ENCODE results near the gene TPCN1. TPM values are rescaled to one million over a fixed set of nuclear protein-coding genes. Genes with fewer than 3 reads are reported as not detected.
"Not testable (repeated sequence)": the region's sequence is repeated elsewhere in the genome, so short reads cannot be mapped to it uniquely, and the experiment has no call there.

Gene TPCN1
- total and polyA plus RNA-seq, 2 experiments from 2014 or later: 16.9 to 32.1 TPM

DNA sequence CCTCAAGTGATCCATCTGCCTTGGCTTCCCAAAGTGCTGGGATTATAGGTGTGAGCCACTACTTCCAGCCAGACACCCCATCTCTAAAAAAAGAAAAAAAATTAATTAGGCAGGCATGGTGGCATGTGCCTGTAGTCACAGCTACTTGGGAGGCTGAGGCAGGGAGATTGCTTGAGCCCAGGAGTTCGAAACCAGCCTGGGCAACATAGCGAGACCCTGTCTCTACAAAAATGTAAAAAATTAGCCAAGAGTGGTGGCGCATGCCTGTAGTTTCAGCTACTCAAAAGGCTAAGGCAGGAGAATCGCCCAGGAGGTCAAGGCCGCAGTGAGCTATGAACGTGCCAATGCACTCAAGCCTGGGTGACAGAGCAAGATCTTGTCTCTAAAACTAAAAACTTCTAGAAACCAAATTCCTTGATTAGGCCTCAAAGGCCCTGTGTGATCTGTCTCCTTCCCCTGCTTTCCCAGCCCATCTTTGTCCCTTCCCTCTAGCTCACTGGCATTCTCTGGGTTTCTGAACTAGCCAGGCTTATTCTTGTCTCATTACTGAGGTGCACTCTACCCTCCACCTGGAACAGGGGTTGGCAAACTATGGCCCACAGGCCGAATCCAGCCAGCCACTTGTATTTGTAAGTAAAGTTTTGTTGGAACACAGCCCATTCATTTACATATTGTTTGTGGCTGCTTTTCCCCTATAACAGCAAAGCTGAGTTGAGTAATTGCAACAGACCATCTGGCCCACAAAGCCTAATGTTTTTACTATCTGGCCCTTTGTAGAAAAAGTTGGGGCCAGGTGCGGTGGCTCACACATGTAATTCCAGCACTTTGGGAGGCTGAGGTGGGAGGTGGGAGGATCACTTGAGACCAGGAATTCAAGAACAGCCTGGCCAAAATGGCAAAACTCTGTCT is 17.2 kb upstream of the TPCN1 start:
- 93% methylated on average over 8 of the region's 8 CpGs for WGBS (ENCODE audit: low lambda C conversion rate, missing lambda C conversion rate)
- Histone ChIP-seq H3K27ac (no peak overlapping the region), H3K79me2 (no peaks in the 10 kb centered on the region), H3K4me3 (no peak overlapping the region), H3K4me1 (ENCODE audit: insufficient read depth) (no peaks in the 10 kb centered on the region), H3K27me3 (no peaks in the 10 kb centered on the region), H3K36me3 (replicated peaks; ENCODE audit: insufficient read depth, low read depth) (no peaks in the 10 kb centered on the region), H3K9me3 (ENCODE audit: low read depth) (no peaks in the 10 kb centered on the region), H2AFZ (no peak overlapping the region), H3K4me2 (no peak overlapping the region), H3K9me2 (replicated peaks; ENCODE audit: insufficient read depth) (no peaks in the 10 kb centered on the region), H4K20me1 (ENCODE audit: insufficient read depth, poor library complexity, severe bottlenecking) (no peaks in the 10 kb centered on the region)
- DNase-seq (ENCODE audit: low spot score): no peak
- TF ChIP-seq, protein P1, sequence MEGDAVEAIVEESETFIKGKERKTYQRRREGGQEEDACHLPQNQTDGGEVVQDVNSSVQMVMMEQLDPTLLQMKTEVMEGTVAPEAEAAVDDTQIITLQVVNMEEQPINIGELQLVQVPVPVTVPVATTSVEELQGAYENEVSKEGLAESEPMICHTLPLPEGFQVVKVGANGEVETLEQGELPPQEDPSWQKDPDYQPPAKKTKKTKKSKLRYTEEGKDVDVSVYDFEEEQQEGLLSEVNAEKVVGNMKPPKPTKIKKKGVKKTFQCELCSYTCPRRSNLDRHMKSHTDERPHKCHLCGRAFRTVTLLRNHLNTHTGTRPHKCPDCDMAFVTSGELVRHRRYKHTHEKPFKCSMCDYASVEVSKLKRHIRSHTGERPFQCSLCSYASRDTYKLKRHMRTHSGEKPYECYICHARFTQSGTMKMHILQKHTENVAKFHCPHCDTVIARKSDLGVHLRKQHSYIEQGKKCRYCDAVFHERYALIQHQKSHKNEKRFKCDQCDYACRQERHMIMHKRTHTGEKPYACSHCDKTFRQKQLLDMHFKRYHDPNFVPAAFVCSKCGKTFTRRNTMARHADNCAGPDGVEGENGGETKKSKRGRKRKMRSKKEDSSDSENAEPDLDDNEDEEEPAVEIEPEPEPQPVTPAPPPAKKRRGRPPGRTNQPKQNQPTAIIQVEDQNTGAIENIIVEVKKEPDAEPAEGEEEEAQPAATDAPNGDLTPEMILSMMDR (IDR thresholded peaks at IDR 0.05; ENCODE audit: poor library complexity): no peak
- TF ChIP-seq EZH2phosphoT487 (IDR thresholded peaks at IDR 0.05; ENCODE audit: low read depth, severe bottlenecking, unreplicated experiment): no peak
- no peak for TF ChIP-seq EZH2 (IDR thresholded peaks at IDR 0.05; ENCODE audit: borderline replicate concordance)

DNA sequence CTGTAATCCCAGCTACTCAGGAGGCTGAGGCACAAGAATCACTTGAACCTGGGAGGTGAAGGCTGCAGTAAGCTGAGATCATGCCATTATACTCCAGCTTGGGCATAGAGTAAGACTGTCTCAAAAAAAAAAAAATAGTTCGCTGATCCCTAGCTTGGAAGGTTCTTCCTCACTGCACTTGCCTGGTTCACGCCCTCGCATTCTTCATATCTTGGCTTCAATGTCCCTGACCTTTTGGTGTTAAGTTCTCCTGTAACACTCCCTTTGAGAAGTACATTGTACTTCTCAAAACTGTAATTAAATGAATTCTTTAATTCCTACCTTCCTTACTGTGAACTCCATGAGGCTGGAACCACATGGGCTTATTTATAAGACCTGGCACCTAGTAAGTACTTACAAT is 16.5 kb upstream of the TPCN1 start:
- no peaks in the 10 kb centered on the region for H4K20me1 ChIP-seq (ENCODE audit: insufficient read depth, poor library complexity, severe bottlenecking)
- H3K4me2 ChIP-seq: no peak overlapping the region
- no peak overlapping the region for H3K4me3 ChIP-seq
- H3K27me3 ChIP-seq: no peaks in the 10 kb centered on the region
- TF ChIP-seq, protein P1 (IDR thresholded peaks at IDR 0.05; ENCODE audit: poor library complexity): no peak
- TF ChIP-seq EZH2phosphoT487 (IDR thresholded peaks at IDR 0.05; ENCODE audit: low read depth, severe bottlenecking, unreplicated experiment): no peak
- no peak overlapping the region for H3K27ac ChIP-seq
- H3K9me3 ChIP-seq (ENCODE audit: low read depth): no peaks in the 10 kb centered on the region
- WGBS (ENCODE audit: low lambda C conversion rate, missing lambda C conversion rate): 95% methylated on average over 3 of the region's 3 CpGs
- H3K79me2 ChIP-seq: no peaks in the 10 kb centered on the region
- no peak for DNase-seq (ENCODE audit: low spot score)
- no peak overlapping the region for H2AFZ ChIP-seq
- H3K4me1 ChIP-seq (ENCODE audit: insufficient read depth): no peaks in the 10 kb centered on the region
- no peaks in the 10 kb centered on the region for H3K36me3 ChIP-seq (replicated peaks; ENCODE audit: insufficient read depth, low read depth)
- no peaks in the 10 kb centered on the region for H3K9me2 ChIP-seq (replicated peaks; ENCODE audit: insufficient read depth)

DNA sequence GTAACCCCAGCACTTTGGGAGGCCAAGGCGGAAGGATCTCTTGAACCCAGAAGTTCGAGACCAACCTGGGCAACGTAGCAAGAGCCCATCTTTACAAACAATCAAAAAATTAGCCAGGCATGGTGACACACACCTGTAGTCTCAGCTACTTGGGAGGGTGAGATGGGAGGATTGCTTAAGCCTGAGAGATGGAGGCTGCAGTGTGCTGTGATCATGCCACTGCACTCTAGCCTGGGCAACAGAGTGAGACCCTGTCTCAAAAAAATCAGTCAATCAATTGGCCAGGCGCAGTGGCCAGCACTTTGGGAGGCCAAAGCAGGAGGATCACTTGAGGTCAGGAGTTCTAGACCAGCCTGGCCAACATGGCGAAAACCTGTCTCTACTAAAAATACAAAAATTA is 14.5 kb upstream of the TPCN1 start:
- not testable (repeated sequence) for H3K4me2 ChIP-seq; DNase-seq (ENCODE audit: low spot score); H3K4me3 ChIP-seq; H3K4me1 ChIP-seq (ENCODE audit: insufficient read depth); H3K27ac ChIP-seq; H3K9me3 ChIP-seq (ENCODE audit: low read depth); H3K27me3 ChIP-seq; H3K79me2 ChIP-seq; H3K9me2 ChIP-seq (replicated peaks; ENCODE audit: insufficient read depth); H4K20me1 ChIP-seq (ENCODE audit: insufficient read depth, poor library complexity, severe bottlenecking); H3K36me3 ChIP-seq (replicated peaks; ENCODE audit: insufficient read depth, low read depth); H2AFZ ChIP-seq
- 98% methylated on average over 5 of the region's 5 CpGs for WGBS (ENCODE audit: low lambda C conversion rate, missing lambda C conversion rate)

DNA sequence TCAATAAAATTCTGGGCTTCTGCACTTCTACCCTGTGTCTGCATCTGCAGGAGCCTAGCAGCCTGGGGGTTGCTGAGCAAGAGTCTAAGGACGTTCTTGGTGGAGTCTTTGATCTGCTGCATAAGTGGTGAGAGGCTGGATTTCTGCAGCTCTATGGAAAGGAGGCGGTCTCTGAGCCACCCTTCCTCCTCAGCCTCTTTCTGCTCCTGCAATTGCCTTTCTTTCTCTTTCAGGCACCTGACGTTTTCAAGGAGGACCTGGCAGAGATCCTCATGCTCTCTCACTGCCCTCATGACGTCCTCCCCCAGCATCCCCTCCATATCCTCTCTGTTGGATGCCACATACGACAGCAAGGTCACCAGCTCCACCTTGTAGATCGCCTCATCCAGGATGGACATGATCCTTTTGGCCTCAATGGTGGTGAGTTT is 13.6 kb upstream of the TPCN1 start:
- Histone ChIP-seq H3K9me2 (replicated peaks; ENCODE audit: insufficient read depth) (no peaks in the 10 kb centered on the region), H3K9me3 (ENCODE audit: low read depth) (no peaks in the 10 kb centered on the region), H3K79me2 (no peaks in the 10 kb centered on the region), H2AFZ (no peak overlapping the region), H3K27me3 (no peaks in the 10 kb centered on the region), H3K4me2 (no peak overlapping the region), H3K27ac (no peak overlapping the region), H4K20me1 (ENCODE audit: insufficient read depth, poor library complexity, severe bottlenecking) (no peaks in the 10 kb centered on the region), H3K4me1 (ENCODE audit: insufficient read depth) (no peaks in the 10 kb centered on the region), H3K36me3 (replicated peaks; ENCODE audit: insufficient read depth, low read depth) (no peaks in the 10 kb centered on the region), H3K4me3 (no peak overlapping the region)
- 80% methylated on average over 6 of the region's 6 CpGs for WGBS (ENCODE audit: low lambda C conversion rate, missing lambda C conversion rate)
- DNase-seq (ENCODE audit: low spot score): no peak
- TF ChIP-seq, protein P1 (IDR thresholded peaks at IDR 0.05; ENCODE audit: poor library complexity): no peak
- no peak for TF ChIP-seq EZH2 (IDR thresholded peaks at IDR 0.05; ENCODE audit: borderline replicate concordance)

Measured in hepatocyte (in vitro differentiated cells).